ENCODE data around the gene FTSJ1.
"Not testable (repeated sequence)": the region's sequence is repeated elsewhere in the genome, so short reads cannot be mapped to it uniquely, and the experiment has no call there.

DNA sequence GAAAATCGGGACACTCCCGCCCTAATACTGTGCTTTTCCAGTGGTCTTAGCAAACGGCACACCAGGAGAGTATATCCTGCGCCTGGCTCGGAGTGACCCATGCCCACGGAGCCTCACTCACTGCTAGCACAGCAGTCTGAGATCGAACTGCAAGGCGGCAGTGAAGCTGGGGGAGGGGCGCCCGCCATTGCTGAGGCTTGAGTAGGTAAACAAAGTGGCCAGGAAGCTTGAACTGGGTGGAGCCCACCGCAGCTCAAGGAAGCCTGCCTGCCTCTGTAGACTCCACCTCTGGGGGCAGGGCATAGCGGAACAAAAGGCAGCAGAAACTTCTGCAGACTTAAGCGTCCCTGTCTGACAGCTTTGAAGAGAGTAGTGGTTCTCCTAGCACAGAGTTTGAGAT, 42.3 kb upstream of the FTSJ1 start:
- TF ChIP-seq, protein P1, sequence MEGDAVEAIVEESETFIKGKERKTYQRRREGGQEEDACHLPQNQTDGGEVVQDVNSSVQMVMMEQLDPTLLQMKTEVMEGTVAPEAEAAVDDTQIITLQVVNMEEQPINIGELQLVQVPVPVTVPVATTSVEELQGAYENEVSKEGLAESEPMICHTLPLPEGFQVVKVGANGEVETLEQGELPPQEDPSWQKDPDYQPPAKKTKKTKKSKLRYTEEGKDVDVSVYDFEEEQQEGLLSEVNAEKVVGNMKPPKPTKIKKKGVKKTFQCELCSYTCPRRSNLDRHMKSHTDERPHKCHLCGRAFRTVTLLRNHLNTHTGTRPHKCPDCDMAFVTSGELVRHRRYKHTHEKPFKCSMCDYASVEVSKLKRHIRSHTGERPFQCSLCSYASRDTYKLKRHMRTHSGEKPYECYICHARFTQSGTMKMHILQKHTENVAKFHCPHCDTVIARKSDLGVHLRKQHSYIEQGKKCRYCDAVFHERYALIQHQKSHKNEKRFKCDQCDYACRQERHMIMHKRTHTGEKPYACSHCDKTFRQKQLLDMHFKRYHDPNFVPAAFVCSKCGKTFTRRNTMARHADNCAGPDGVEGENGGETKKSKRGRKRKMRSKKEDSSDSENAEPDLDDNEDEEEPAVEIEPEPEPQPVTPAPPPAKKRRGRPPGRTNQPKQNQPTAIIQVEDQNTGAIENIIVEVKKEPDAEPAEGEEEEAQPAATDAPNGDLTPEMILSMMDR (conservative IDR thresholded peaks at IDR 0.05; ENCODE audit: low read depth, low read length) = not testable (repeated sequence)
- not testable (repeated sequence) for TF ChIP-seq POLR2A (IDR thresholded peaks at IDR 0.05; ENCODE audit: low read depth, low read length); CEBPB (IDR thresholded peaks at IDR 0.05; ENCODE audit: low read depth, low read length); MAZ (IDR thresholded peaks at IDR 0.05; ENCODE audit: borderline replicate concordance, low read depth, low read length); USF2 (IDR thresholded peaks at IDR 0.05; ENCODE audit: low read depth, low read length); RFX5 (IDR thresholded peaks at IDR 0.05; ENCODE audit: low read depth, low read length); SMC3 (IDR thresholded peaks at IDR 0.05; ENCODE audit: low read depth, low read length); CHD1 (IDR thresholded peaks at IDR 0.05; ENCODE audit: low read depth, low read length); NFE2L2 (IDR thresholded peaks at IDR 0.05; ENCODE audit: low read depth, low read length)
- TF ChIP-seq, protein P2, sequence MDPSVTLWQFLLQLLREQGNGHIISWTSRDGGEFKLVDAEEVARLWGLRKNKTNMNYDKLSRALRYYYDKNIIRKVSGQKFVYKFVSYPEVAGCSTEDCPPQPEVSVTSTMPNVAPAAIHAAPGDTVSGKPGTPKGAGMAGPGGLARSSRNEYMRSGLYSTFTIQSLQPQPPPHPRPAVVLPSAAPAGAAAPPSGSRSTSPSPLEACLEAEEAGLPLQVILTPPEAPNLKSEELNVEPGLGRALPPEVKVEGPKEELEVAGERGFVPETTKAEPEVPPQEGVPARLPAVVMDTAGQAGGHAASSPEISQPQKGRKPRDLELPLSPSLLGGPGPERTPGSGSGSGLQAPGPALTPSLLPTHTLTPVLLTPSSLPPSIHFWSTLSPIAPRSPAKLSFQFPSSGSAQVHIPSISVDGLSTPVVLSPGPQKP (IDR thresholded peaks at IDR 0.05; ENCODE audit: borderline replicate concordance, low read depth, low read length) = not testable (repeated sequence)
